Fibroblast of gingiva (primary cell): ENCODE results near the gene CCL3.
"Not testable (repeated sequence)": the region's sequence is repeated elsewhere in the genome, so short reads cannot be mapped to it uniquely, and the experiment has no call there.

Source experiments
- DNase-seq: peaks from one replicate; pipeline ENCODE4 v3.0.0-alpha.2; 2011; ENCODE audit warnings: low read depth

The CCL3 gene

DNA sequence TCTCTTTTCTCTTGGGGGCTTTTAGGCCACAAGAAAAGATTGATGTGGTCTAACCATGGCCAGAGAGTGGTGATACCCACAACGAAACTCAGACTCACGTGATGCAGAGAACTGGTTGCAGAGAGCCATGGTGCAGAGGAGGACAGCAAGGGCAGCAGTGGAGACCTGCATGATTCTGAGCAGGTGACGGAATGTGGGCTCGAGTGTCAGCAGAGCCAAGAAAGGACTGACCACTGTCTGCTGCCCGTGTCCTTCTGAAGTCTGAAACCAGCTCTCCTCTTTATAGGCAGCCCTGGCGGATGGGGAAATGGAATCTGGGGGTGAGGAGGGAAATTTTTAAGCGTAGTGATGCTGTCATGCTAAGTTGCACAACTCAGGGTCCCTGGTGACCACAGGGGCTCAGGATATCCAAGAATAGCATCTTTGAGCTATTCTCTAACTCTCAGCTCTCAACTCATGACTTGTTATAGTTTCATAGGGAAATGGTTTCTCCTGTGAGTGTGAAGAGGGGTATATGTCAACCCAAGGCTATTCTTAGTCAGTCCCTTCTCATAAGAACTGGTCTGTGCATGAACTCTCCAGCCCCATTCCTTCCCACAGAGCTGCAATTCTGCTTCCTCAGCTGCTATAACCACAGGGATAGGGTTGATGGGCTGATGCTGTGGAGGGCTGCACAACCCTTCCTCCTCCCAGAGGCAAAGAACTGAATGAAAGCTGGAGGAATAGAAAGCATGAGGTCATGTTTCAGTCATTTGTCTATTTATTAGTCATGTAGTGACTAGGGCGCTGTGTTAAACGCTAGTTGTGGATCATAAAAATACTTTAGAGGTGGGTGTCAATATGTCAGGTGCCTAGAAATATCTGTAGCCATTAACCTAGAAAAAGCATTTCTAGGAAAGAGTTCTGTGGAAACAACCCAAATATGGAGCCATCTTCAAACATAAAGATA lies at the start of gene CCL3:
Gene CCL3 (minus strand): TSS at position 256 of the 949 bp plus-strand sequence. CDS start 85 bp downstream, at position 171.
- DNase-seq = no peak

DNA sequence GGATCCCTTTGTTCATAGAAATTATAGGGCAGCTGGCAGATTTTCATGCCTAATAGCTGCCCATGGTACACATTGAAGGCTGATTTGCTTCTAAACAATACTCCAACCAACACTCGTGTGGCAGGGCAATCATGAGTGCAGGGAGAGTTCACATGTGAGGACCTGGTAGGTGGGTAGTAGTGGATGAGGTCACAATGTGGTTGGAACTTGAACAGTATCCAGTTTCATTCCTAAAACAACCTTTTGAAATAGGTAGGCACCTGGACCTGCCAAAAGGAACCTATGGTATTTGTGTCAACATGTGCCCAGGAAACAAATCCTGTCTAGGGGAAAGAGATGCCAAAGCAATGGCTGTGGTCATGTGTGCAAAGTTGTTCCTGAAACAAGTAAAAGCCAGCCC lies 46.5 kb upstream of the CCL3 start:
- no peak for DNase-seq

DNA sequence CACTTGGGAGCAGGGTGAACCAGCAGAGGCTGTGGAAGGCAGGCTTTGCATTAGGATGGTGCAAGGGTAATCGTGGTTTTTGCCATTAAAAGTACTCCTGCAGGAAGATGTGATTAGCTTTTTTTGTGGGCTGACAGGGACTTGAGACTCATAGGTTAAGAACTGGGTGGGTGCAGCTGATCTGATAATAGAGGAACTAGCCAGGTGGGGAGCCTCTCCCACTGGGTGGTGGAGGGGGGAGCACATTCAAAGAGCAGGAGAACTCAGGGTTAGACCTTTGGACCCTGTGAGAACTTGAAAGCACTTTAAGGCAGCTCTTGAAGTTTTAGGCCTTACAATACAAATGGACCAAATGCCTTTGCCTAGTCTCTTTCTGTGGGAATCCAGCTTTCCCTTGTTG lies 46.1 kb upstream of the CCL3 start:
- no peak for DNase-seq

DNA sequence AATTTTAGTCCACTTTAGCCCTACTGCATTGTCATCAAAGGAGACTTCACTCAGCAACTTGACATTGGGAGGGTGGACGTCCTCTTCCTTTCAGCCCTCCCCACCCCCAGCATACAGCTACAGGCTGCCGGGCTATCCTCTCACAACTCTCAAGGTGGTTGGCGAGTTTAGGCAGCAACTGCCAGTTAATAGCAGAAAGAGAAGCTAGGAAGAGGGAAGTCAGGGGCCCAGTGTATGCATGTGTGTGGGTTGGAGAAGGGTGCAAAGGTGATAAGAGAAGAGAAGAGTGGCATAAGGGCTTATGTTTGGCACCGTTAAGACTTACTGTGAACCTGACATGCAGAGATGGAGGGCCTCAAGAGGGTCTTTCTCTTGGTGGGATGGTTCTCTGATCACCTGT lies 45.5 kb upstream of the CCL3 start:
- DNase-seq = no peak

DNA sequence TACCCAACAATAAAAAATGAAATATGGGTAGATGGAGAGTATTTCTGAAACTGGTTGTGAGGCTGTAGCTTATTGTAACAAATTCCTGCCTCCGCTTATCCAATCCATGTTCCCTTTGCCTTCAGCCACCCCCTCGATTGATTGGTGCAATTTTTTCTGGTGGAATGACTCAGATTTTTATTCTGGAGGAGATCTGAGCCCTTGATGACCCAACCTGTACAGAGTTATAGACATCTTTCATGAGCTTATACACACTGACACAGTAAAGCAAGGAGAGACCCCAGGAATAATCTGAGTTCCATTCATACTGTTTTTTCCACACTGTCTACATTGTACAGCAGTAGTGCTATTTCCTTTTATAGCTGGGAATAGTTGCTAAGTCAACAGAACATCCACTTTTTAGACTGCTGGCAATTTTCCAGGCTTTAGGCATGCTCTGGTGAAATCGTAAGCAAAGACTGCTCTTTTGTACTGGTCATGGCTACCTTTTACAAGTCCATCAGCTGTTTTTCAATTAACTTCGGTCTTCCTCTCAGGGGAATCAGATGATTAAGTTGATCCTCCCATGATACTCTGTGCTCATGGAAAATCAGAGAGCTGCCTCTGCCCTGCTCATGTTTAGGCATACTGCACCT lies 43.8 kb upstream of the CCL3 start:
- DNase-seq = no peak

DNA sequence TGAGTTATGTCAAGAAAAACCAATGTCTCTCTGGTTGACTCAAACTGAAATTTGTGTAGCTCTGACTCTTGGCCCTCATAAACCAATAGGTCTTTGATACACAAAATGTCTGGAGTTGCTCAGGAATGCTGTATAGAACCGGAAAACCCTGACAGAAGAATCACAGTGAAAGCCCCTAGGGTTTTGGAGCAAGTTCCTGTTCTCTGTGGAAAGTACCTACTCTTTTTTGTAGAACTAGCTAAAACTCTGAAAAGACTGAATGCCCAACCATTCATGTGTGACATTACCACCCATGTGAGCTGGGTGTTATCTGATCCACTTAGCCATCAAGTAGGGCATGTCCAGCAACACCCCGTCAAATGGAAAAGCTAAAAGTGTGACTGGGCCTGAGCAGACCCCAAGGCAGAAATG lies 42.5 kb upstream of the CCL3 start:
- DNase-seq = no peak

DNA sequence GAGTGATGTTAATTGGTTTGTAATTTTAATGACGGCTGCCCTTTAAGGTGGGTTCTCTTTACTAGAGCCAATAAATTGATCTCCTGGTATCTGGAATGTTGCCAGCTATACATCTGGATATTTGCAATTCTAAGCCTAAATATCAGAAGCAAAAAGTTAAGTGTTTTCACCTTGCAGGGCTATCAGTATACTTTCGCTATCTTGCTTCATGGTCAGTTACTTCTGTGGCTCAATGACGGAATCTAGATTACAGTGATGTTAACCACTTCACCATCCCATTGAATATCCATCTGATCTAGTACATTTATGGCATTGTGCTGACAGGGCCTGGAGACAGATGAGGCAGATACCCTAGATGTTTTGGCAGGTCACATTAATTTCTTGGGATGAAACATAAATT lies 42.0 kb upstream of the CCL3 start:
- no peak for DNase-seq

DNA sequence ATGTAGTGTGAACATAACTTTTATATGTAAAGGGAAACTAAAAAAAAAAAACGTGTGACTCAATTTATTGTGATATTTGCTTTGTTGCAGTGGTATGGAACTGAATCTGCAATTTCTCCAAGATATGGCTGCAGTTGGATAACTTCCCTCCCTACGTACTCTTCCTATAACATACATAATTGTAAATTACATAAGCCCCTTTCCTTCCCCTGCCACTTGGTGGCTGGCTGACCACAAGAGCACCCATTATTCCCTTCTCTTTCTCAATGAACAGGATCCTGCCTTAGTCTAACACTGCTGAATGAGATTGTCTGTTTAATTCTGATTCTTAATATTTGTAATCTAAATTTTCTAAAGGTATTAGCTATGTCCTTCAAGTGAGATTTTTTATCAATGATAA lies 41.5 kb upstream of the CCL3 start:
- no peak for DNase-seq

DNA sequence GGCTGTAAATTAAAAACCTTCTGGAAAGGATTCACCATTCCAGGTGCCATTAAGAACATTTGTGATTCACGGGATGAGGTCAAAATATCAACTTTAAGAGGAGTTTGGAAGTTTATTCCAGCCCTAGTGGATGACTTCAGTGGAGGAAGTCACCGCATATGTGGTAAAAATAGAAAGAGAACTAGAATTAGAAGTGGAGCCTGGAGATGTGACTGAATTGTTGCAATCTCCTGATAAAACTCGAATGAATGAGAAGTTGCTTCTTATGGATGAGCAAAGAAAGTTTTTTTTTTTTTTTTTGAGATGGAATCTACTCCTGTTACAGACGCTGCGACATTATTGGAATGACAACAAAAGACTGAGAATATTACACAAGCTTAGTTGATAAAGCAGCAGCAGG lies 40.4 kb upstream of the CCL3 start:
- no peak for DNase-seq

DNA sequence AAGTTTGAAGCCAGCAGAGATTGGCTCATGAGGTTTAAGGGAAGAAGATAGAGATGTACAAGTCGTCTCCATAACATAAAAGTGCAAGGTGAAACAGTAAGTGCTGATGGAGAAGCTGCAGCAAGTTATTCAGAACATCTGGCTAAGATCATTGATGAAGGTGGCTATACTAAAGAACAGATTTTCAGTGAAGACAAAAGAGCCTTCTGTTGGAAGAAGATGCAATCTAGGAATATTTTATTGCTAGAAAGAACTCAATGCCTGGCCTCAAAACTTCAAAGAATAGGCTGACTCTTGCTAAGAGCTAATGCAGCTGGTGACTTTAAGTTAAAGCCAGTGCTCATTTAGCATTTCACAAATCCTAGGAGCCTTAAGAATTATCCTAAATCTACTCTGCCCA lies 39.7 kb upstream of the CCL3 start:
- DNase-seq = no peak

DNA sequence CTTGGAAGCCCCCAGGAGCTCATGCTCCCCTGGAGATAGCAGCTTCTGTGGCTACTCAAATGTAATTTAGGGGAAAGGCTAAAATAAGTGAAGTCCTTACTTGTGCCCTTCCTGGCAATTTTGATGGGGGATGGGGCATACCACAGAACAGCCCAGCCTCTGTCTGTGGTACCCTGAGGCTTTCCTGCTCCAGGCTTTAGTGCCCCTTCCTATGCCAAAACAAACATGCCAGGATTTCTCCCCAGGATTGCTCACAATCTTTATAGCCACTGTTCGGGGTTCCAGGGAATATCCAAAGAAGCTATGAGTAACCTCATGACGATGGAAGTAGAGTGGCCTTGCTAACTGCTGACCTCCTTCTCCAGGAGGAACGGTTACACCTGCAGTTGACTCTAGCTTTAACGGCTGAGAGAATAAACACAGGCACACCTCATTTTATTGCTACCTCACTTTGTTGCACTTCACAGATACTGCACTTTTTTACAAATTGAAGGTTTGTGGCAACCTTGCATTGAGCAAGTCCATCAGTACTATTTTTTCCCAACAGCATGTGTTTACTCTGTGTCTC lies 38.6 kb upstream of the CCL3 start:
- DNase-seq = no peak

DNA sequence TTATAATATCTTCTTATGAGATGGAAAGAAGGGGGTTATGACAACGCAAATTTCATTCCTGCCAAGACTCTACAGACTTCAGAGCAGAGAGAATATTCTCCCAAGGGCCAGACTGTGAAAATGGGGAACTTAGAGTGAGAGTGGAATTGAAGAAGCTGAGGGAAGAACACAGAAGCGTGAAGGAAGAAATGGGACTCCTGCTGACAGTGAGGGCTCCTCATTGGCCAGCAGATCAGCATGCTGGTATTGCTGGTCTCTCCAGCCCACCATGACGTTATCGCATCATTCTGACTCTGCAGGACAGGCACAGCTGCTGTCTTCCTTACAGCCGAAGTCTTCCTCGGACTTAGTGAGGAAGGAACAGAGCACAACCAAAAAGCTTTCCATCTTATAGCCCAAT lies 38.0 kb upstream of the CCL3 start:
- no peak for DNase-seq

DNA sequence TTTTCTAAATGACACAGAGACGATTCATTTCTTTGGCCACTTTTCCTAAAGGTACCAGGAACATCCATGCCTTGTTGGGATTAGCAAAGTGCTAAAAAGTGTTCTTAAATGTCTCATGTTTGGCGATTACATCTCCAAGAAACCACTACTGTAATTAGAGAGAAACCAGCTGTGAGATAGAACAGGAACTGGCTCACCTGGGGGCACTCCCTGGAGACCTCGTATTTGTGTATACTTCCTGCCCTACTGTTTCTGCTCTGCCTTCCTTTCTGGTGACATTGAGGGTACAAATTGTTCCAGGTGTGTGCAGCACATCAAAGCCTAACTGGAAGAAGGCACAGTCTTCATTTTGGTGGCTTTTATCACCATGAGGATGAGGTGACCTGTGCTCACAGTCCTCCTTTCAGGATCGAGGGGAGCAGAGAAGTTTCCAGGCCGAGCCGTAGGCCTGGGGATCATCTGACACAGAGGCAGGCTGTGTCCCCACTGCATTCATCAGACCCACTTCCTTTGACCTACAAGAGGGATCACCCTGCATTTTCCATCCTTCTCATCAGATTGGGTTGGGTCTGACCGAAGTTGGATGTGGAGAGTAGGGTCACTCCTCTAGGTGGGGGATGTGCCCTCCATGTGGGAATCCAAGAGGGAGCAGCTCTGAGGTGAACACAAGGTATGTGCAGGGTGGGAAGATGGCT lies 37.4 kb upstream of the CCL3 start:
- no peak for DNase-seq

DNA sequence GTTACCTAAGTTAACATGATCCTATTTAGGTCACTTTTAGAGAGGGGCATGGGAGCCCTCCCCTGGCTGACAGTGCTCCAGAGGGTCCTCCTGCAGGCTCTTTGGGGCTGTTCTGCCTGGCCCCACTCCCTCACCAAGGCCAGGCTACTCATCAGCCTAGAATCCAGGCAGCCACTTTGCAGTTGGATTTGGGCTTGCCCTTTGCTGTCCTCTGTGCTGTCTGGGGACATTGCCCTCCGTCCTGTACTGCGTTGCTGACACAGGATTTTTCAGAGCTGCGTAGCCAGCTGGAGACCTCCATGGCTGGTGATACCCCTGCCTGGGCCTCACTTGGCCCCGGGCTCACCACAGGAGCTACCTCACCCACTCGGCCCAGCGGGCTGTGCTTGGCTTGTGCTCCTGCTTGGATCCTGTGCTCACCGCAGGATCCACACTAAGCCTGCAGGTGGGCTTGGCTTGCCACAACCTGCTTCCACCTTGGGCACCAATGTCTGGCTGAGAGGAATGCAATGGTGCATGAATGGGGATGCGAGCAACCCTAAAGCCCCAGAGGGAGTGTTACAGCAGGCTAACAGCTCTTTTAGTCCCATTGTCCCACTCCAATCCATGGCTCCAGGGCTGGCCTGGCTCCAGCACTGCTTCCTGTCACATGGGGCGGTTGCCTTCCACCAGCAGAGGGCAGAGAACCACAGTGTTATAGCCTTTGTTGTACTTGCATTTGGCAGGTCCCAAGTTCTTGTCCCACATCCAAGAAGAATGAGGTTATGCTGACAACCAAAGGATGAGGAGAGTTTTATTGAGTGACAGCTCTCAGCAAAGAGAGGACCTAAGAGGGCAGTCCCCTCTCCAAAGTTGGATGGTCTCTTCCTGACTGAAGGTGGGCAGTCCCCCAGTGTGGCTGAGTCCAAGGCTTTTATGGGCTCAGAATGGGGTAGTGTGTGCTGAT lies 35.2 kb upstream of the CCL3 start:
- no peak for DNase-seq

DNA sequence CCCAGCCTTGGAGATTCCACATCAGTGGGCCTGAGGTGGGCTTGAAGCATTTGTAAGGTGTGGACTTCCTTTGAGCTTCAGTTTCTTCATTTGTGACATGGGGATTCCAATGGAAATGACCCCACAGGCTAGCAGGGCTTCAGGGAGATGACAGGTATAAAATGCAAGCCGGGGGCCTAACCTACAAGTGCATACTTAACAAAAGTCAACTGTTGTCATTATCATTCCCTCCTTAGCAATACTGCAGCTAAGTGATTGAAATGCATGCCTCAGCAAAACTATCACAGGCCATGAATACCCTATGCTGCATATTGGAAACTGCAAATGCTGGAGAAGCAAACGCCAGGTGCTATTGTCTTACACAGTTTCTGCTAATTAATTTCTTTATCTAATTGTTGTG lies 33.5 kb upstream of the CCL3 start:
- DNase-seq = no peak

DNA sequence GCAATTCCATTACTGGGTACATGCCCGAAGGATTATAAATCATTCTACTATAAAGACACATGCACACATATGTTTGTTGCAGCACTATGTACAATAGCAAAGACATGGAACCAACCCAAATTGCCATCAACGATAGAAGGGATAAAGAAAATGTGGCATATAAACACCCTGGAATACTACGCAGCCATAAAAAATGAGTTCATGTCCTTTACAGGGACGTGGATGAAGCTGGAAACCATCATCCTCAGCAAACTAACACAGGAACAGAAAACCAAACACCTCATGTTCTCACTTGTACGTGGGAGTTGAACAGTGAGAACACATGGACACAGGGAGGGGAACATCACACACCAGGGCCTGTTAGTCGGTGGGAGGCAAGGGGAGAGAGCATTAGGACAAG lies 31.2 kb upstream of the CCL3 start:
- not testable (repeated sequence) for DNase-seq

DNA sequence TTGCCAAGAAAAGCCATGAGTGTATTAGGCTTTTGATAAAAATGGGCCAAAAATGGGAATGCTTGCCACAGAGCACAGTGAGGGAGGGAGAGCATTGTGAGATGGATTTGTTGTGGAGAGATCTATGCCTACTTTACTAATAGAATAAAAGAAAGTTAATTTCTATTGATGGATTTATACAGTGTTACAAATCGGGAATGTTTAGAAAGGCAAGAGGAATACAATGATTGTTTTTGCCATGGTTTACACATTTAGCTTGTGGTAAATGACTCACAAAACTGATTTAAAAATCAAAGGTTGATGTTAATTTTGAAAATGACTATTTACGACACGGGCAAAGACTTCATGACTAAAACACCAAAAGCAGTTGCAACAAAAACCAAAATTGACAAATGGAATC lies 30.3 kb upstream of the CCL3 start:
- no peak for DNase-seq

DNA sequence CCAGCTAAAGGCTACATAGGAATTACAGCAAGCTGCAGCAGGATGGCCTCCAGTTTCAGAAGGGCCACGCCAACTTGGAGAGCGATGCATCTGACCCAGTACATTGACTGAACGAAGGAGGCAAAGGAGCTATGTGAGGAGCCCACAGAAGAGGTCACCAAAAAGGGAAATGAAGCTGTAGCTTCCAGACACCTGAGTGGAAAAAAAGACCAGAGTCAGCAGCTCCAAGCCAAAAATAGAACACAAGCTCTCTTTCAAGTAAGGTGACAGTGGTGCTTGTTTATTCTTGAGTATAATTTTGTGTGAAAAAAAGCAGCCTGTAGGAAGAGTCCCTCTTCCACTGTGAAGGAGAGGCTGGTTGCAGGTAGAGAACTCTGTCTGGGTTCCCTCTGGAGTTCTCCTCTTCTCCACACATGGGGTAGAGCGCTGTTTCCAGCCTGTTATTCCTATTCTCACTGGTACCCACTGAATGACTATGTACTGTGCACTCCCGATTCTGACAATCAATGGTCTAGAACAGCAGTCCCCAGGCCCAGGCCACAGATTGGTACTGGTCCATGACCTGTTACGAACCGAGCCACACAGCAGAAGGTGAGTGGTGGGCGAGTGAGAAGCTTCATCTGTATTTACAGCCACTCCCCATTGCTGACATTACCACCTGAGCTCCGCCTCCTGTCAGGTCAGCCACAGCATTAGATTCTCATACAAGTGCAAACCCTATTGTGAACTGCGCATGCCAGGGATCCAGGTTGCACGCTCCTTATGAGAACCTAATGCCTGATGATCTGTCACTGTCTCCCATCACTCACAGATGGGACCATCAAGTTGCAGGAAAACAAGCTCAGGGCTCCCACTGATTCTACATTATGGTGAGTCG lies 28.8 kb upstream of the CCL3 start:
- no peak for DNase-seq

DNA sequence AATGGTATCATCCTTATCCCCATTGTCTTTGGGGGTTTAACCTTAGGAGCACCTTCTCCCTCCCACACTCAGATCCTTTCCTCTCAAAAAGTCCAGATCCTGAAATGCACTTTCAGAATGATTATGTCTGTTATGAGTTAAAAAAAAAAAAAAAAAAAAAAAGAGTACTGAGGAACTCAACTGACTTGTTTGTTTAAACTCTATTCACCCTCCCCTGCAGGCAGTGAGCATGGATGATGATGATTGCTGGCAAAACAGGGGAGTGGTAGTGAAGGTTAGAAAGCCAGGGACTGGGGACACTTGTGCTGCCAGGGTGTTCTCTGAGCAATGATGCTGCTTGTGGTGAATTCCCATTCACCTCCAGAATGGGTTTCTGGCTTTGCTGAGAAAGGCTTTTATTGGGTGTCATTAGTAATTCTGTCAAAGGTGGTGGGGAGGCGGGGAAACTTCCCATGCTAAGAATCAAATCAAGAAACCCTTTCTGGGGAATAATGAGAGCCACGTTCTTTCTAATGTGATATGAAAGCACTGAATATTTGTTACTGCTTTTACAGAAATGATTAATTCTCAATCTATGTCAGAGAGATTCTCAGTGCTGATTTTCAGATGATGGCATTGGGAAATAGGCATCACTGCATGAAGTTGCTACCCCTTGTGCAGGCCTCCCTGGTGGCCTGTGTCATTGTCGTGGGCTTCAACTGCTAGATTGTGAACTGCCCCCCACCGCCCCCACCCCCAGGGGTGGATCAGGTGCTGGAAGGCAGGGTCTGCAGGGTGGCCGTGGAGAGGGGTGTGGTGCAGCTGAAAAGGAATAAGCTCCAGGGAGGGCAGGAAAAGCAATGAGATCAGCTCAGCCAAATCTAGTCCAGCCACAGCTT lies 27.8 kb upstream of the CCL3 start:
- no peak for DNase-seq

DNA sequence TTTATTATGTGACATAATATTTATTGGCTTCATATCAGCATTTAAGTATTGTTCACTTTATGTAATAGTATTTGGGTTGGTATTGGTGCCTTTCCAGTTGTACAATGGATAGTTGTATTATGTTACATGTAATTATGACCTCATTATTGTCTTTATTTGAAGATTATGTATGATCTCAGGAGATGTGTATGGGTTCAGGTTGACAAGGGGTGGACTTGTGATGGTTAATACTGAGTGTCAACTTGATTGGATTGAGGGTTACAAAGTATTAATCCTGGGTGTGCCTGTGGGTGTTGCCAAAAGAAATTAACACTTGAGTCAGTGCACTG lies 25.7 kb upstream of the CCL3 start:
- not testable (repeated sequence) for DNase-seq
